ENCODE measurements around the gene SHISA4. TPM values are rescaled to one million over a fixed set of nuclear protein-coding genes. Genes with fewer than 3 reads are reported as not detected.

Gene SHISA4
- total RNA-seq, 4 donors from 2014 or later, result 18.9 to 35.8 (median 29.3) TPM

- Histone ChIP-seq H3K36me3 (peaks cover 0 to 30% of the 10 kb centered on the region in 2 donors), H3K4me3 (no peak overlapping the region), H3K27ac (peak overlapping the region; percentile 94 to 98 (median 95)), H3K9me3 (no peaks in the 10 kb centered on the region), H3K27me3 (no peaks in the 10 kb centered on the region), H3K4me1 (peaks cover 43 to 99% (median 67%) of the 10 kb centered on the region in 3 donors)
- ATAC-seq, result no peak
- TF ChIP-seq POLR2AphosphoS5 (IDR thresholded peaks at IDR 0.05) (peak; percentile 3), EP300 (IDR thresholded peaks at IDR 0.05) (no peak)
- WGBS, 2 donors (ENCODE audit: low coverage in 1 of 2), result 57 to 73% methylated on average over 3 of the region's 3 CpGs
Observed at GRCh38 chr1:201902198-201902597, 13.5 kb downstream of the SHISA4 start.

DNA sequence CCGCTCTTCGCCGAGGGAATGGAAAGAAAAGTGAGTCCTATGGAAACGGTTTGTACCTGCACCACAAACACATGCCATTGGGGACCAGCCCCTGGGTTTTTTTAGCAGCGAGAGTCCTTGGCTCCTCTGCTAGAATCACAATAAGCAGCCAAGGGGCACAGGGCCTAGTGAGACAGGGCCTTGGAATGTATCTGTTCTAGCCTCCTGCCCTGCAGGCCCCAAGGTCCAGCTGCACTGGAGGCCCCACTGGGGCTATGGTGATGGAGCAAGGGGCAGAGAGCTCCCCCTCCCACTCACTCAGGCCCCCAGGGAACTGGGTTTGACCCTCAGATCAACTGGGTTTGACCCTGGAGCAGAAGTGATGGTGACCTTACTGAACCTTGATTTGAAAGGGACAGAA, 14.4 kb downstream of the SHISA4 start:
- H3K4me1 ChIP-seq, result peaks cover 43 to 99% (median 64%) of the 10 kb centered on the region in 3 donors
- peak overlapping the region; percentile 94 to 98 (median 95) for H3K27ac ChIP-seq
- 0 to 40% methylated on average over 1 to 4 of the region's 5 CpGs for WGBS, 2 donors (ENCODE audit: low coverage in 1 of 2)
- H3K9me3 ChIP-seq, result no peaks in the 10 kb centered on the region
- H3K36me3 ChIP-seq, result peaks cover 0 to 20% of the 10 kb centered on the region in 2 donors
- no peaks in the 10 kb centered on the region for H3K27me3 ChIP-seq
- TF ChIP-seq POLR2A (IDR thresholded peaks at IDR 0.05), result no peak
- no peak for TF ChIP-seq EP300 (IDR thresholded peaks at IDR 0.05)
- TF ChIP-seq POLR2AphosphoS5 (IDR thresholded peaks at IDR 0.05), result peak; percentile 80
- peak in 1 of 4 experiments; percentile 4 for TF ChIP-seq CTCF (IDR thresholded peaks at IDR 0.05)
- no peak overlapping the region for H3K4me3 ChIP-seq
- ATAC-seq, result peak; percentile 72

- Histone ChIP-seq H3K9me3 (no peaks in the 10 kb centered on the region), H3K4me1 (peaks cover 48 to 99% (median 54%) of the 10 kb centered on the region in 3 donors), H3K27me3 (no peaks in the 10 kb centered on the region), H3K4me3 (no peak overlapping the region), H3K36me3 (peaks cover 0 to 16% of the 10 kb centered on the region in 2 donors), H3K27ac (peak overlapping the region; percentile 94 to 98 (median 95))
- WGBS, 2 donors (ENCODE audit: low coverage in 1 of 2), result 3% methylated on average over 6 of the region's 6 CpGs; no CpG with 5 or more reads in 1 of the 2 donors
- TF ChIP-seq CTCF (IDR thresholded peaks at IDR 0.05), result no peak
- peak; percentile 76 for TF ChIP-seq POLR2AphosphoS5 (IDR thresholded peaks at IDR 0.05)
- no peak for TF ChIP-seq EP300 (IDR thresholded peaks at IDR 0.05)
- no peak for TF ChIP-seq POLR2A (IDR thresholded peaks at IDR 0.05)
- ATAC-seq, result peak; percentile 83
Observed at GRCh38 chr1:201904579-201904978, 15.9 kb downstream of the SHISA4 start.

- WGBS, 2 donors (ENCODE audit: low coverage in 1 of 2), result 33 to 50% methylated on average over 2 to 3 of the region's 6 CpGs
- H3K36me3 ChIP-seq, result peaks cover 0 to 11% of the 10 kb centered on the region in 2 donors
- H3K4me3 ChIP-seq, result no peak overlapping the region
- TF ChIP-seq EP300 (IDR thresholded peaks at IDR 0.05) (no peak), POLR2AphosphoS5 (IDR thresholded peaks at IDR 0.05) (peak; percentile 24)
- H3K9me3 ChIP-seq, result no peaks in the 10 kb centered on the region
- peak overlapping the region; percentile 94 to 98 (median 95) for H3K27ac ChIP-seq
- no peak for ATAC-seq
- peaks cover 46 to 99% (median 48%) of the 10 kb centered on the region in 3 donors for H3K4me1 ChIP-seq
- no peaks in the 10 kb centered on the region for H3K27me3 ChIP-seq
Observed at GRCh38 chr1:201905234-201905890, 16.7 kb downstream of the SHISA4 start.

DNA sequence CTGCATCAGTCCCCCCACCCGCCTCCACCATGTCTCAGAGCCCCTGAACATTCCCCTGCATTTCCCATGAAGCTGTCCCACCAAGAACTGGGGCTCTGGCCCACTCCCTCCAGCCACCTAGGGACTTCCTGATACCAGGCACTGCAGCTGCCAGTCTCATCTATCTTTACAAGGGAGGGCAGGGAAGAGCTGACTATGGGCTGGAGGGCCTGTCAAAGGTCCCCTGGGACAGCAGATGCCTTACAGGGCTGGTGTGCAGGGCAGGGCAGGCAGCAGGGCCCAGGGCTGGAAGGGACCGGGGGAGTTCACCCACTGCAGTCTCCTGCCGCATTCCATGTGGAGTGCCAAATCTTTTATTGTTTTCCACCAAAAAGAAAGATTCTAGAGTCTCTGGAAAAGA, 17.6 kb downstream of the SHISA4 start:
- H3K9me3 ChIP-seq, result no peaks in the 10 kb centered on the region
- H3K27ac ChIP-seq, result peak overlapping the region; percentile 94 to 98 (median 95)
- peaks cover 46 to 98% (median 47%) of the 10 kb centered on the region in 3 donors for H3K4me1 ChIP-seq
- H3K27me3 ChIP-seq, result no peaks in the 10 kb centered on the region
- H3K4me3 ChIP-seq, result no peak overlapping the region
- no peak for ATAC-seq
- TF ChIP-seq CTCF (IDR thresholded peaks at IDR 0.05) (no peak), POLR2A (IDR thresholded peaks at IDR 0.05) (no peak), POLR2AphosphoS5 (IDR thresholded peaks at IDR 0.05) (no peak), EP300 (IDR thresholded peaks at IDR 0.05) (no peak)
- H3K36me3 ChIP-seq, result peaks cover 0 to 17% of the 10 kb centered on the region in 2 donors
- WGBS, 2 donors (ENCODE audit: low coverage in 1 of 2), result 100% methylated on average over 1 of the region's 3 CpGs

GRCh38 chr1:201907621-201908020, 18.9 kb downstream of the SHISA4 start:
- Histone ChIP-seq H3K4me1 (peaks cover 43 to 99% (median 47%) of the 10 kb centered on the region in 3 donors), H3K4me3 (no peak overlapping the region), H3K27me3 (no peaks in the 10 kb centered on the region), H3K9me3 (no peaks in the 10 kb centered on the region), H3K27ac (peak overlapping the region; percentile 94 to 98 (median 95)), H3K36me3 (peaks cover 0 to 27% of the 10 kb centered on the region in 2 donors)
- no peak for ATAC-seq
- peak; percentile 7 for TF ChIP-seq POLR2AphosphoS5 (IDR thresholded peaks at IDR 0.05)
- no peak for TF ChIP-seq EP300 (IDR thresholded peaks at IDR 0.05)
- no peak for TF ChIP-seq CTCF (IDR thresholded peaks at IDR 0.05)
- TF ChIP-seq POLR2A (IDR thresholded peaks at IDR 0.05), result no peak
- 48 to 80% methylated on average over 1 to 3 of the region's 6 CpGs for WGBS, 2 donors (ENCODE audit: low coverage in 1 of 2)

Measured in gastroesophageal sphincter (tissue), 4 donors.